HG03066 (cell line): ENCODE measurements around the gene TUG1.

Experiments used
- ATAC-seq: cut with Tn5 transposase; IDR thresholded peaks from one replicate; pipeline ENCODE4 v1.9.1; 2021; ENCODE audit warnings: low read depth; ENCODE audit not compliant: unreplicated experiment

The TUG1 gene

GRCh38 chr22:30968924-30969531 lies at the start of gene TUG1:
TSS of gene TUG1 (plus strand) at chr22:30969265.
- ATAC-seq = peak; percentile 90

- no peak for ATAC-seq
Observed at GRCh38 chr22:30919973-30920372, 49.1 kb upstream of the TUG1 start.

GRCh38 chr22:30920407-30920806 lies 48.7 kb upstream of the TUG1 start:
- ATAC-seq = no peak

DNA sequence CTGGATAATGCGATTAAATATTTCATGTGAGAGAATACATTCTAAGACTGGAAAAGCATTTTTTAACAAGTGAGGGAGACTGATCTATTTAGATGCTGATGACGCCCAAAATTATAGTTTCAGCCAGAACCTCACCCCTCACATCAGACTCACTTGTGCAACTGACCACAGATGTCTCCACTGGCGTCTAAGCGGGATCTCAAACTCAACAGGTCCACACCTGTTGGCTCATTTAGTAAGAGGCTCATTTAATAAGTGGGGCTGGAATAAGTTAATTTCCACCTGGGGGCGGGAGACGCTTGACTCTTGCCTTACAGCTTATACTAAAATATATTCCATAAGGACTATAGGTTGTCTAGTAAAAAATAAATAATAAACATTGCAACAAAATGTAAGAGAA lies 48.0 kb upstream of the TUG1 start:
- ATAC-seq = no peak

- no peak for ATAC-seq
Observed at GRCh38 chr22:30922151-30922611, 46.9 kb upstream of the TUG1 start.

GRCh38 chr22:30923168-30923900 lies 45.7 kb upstream of the TUG1 start:
- no peak for ATAC-seq

- no peak for ATAC-seq
Observed at GRCh38 chr22:30925667-30926066, 43.4 kb upstream of the TUG1 start.

DNA sequence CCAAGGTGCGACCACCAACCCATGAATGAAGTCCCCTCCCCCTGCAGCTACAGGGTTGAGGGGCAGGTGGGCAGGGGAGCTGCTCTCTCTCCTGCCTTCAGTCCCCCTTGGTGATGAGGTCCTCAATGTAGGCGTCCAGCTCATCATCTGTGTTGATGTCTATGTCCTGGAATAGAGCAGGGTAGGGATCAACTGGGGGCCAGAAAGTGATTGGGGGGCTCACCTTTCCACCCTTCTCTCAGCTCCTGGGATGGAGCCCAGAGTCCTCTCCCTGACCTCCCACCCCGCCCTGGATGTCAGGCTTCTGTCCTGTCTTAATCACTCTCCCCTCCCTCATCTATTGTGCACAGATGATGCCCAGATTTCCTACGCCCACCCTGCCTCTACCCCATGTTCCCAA lies 42.4 kb upstream of the TUG1 start:
- no peak for ATAC-seq

DNA sequence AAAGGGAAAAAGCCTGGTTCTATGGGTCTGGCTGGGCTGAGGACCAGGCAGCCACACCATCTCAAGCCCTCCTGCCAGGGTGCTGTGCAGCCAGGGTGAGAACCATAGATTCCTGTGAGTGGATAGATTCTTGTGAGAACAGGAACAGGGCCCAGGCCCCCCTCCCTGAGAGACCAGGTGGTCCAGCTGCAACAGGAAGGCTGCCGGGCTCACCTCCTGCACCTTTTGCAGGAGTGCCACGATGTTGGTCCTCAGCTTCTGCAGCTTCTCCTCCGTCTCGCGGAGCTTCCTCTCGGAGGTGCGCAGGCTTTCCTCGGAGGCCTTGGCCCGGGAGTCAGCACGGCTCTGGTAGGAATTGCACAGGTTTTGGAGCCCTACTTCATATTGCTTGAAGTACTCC lies 41.3 kb upstream of the TUG1 start:
- no peak for ATAC-seq

- ATAC-seq = no peak
Observed at GRCh38 chr22:30928401-30928800, 40.7 kb upstream of the TUG1 start.

- no peak for ATAC-seq
Observed at GRCh38 chr22:30930228-30930627, 38.8 kb upstream of the TUG1 start.

DNA sequence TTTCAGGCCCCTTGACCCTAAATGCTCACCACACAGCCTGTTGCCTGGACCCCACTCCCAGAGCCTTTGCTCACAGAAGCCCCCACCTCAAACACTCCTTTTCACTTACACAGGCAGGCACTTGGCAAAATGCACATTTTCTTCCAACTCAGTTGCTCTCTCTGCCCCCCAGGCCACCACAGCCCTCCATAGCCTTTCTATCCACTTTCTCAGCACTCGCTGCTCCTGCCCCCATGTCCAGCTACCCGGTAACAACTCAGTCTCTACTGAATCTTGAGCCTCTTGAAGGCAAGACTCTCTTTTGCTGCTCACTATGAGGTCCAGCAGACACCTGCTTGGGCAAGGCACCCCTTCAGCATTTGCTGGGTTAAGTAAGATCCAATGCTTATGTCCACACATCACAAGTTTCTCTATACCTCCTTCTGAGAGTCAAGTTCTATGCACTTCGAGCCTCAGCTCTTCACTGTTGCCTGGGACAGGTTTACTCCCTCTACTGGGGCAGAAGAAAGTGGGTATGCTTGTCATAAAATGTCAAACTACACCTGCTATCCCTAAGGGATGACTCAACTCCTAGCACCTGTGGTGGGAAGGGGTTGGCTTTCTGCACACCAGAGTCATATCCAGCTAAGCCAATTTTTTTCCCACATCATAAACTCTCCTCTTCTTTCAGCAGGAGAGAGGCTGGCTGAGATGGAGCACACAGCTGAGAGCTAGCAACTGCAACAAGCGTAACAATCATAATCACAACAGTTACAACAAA lies 37.3 kb upstream of the TUG1 start:
- ATAC-seq = no peak

DNA sequence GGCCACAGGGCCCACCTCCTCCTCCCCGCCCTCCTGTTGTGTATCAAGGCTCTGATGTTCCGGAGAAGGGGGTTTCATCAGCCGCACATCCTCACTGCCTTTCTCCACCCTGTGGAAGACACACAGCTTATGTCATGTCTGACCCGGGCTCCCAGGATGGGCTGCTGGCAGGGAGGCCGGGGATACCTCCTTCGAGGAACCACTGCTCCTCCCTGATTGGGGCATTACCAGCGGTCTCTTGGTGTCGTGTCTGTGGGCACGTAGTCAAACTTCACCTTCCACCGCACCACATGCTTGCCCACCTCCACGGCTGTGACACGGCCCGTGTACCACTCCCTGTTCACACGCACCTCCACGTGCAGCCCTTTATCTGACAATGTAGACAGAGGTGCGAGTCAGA lies 36.4 kb upstream of the TUG1 start:
- ATAC-seq = no peak

- ATAC-seq = no peak
Observed at GRCh38 chr22:30933457-30933856, 35.6 kb upstream of the TUG1 start.

DNA sequence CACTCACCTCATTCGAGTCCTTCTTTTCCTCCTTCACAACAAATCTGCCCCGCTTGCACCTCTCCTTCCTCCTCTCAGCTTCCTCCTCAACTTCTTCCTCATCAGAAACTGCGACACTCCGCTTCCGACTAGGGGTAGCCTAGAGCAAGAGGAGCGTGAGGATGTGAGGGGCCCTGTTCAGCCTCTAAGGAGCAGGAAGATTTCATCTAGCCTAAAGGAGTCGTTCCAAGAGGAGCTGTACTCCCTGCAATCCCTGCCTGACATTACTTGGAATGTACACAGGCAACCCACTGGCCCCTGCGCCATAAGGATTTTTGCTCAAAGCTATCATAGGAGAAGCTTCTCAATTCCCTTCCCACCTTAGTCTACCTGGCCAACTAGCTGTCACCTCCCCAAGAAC lies 35.0 kb upstream of the TUG1 start:
- no peak for ATAC-seq

DNA sequence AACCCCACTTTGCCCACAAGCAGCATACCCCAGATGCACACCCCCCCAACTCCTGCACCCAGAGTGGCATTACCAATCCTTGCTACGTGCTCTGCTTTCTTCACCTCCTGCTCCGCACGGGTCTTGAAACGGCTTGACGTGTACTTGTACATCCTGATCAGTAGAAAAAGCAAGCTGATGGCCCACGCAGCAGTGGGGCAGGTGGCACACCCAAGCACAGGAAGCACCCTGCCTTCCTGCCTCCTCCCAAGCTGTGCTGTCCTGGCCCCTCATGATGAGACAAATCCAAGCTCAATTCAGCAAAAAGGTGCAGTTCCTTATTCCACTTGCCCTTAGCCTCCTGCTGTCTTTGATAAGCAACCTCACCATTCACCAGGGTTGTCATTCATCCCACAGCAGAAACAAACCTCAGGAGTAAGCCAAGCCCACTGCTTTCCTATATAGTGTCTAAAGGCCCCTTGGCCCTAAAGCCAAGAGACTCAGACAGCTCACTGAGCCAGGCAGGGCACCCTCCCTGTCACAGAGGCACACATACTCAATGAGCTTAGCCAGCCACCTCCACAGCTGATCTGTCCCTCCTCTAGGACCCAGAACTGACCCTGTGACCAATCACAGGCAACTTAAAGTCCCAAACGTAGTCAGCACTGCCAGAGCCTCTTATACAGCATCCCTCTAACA lies 28.2 kb upstream of the TUG1 start:
- ATAC-seq = no peak

GRCh38 chr22:30941363-30941740 lies 27.7 kb upstream of the TUG1 start:
- ATAC-seq = no peak

GRCh38 chr22:30943368-30943767 lies 25.7 kb upstream of the TUG1 start:
- no peak for ATAC-seq

DNA sequence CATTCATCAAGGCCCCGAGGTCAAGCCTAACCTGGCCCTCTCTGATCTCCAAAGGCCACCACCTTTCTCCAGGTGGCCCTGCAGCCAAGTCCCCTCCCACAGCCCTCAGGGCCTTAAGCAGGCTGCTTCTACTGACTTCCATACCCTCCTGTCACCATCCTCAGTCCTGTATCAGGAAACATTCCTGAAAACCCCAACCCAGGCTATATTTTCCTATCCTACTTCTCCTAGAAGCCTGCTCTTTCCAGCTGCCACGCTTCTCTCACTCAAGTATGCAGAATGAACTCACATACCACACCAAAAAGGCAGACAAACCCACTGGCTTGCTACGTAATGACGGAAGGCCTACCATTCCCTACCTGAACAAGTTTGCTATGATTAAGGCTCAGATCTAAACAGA lies 24.1 kb upstream of the TUG1 start:
- no peak for ATAC-seq

DNA sequence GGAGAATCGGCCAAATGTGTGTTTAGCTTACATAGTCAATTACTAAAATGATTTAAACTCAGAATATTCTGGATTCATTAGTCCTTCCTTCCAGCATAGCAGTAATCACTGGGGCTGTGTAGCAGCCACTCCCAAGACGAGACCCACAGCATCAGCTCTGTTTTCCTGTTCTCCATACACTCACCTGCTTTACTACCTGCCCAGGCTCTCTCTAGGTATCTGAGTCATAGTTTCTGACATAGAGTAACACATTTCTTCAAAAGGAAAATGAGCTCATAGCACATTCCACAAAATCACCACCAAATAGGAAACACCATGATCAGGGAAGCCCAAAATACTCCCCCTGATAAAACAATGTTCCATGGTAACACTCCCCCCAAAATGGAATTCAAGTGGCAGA lies 23.4 kb upstream of the TUG1 start:
- no peak for ATAC-seq

DNA sequence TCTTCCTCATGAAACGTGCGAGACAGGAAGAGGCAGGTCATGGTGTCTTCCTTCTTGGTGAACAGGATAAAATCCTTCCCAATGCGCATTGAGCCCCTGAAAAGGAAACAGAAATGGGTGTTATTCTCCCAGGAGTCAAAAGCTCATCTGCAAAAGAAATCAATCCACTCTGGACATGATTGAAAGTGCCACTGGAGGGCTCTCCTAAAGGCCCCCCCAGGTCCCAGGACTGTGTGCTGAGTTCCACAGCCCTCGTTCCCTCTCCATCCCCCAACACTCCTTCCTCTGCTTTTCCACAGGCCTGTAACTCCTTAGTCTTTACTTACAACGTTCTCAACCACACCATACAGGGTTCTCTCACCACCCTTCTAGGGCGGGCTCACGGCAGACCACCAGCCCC lies 22.7 kb upstream of the TUG1 start:
- ATAC-seq = no peak
